Loucy (cell line): ENCODE measurements around the gene ASB2.

ENCODE experiments used
- H2AFZ ChIP-seq: fragments of 200-600 bp; sonication (generic); 2 replicates; pipeline ENCODE4 v1.6.0; 2016; ENCODE audit warnings: antibody characterized with exemption, mild to moderate bottlenecking, low read length, moderate library complexity
- H3F3A ChIP-seq: fragments of 200-600 bp; 2 replicates; pipeline ENCODE4 v1.6.0; 2016; ENCODE audit warnings: antibody characterized with exemption, low read depth, mild to moderate bottlenecking
- H3K27me3 ChIP-seq: fragments of 200-600 bp; sonication (generic); 2 replicates; pipeline ENCODE4 v1.6.1; 2014; ENCODE audit warnings: low read length, mild to moderate bottlenecking; ENCODE audit not compliant: insufficient read depth, poor library complexity, severe bottlenecking
- H3K36me3 ChIP-seq: fragments of 200-600 bp; sonication (generic); 2 replicates; pipeline ENCODE4 v1.6.1; 2016; ENCODE audit warnings: low read length; ENCODE audit not compliant: insufficient read depth
- H3K4me1 ChIP-seq: fragments of 200-600 bp; sonication (generic); 2 replicates; pipeline ENCODE4 v1.5.1; 2014; ENCODE audit warnings: low read length, mild to moderate bottlenecking; ENCODE audit not compliant: insufficient read depth, poor library complexity, severe bottlenecking
- H3K4me2 ChIP-seq: fragments of 200-600 bp; sonication (generic); 2 replicates; pipeline ENCODE4 v1.6.0; 2014; ENCODE audit warnings: antibody characterized with exemption, low read length, low read depth, mild to moderate bottlenecking; ENCODE audit not compliant: poor library complexity, severe bottlenecking
- H3K4me3 ChIP-seq: fragments of 200-600 bp; sonication (generic); 2 replicates; pipeline ENCODE4 v1.5.1; 2014; ENCODE audit warnings: low read length, mild to moderate bottlenecking, mixed read lengths; ENCODE audit not compliant: poor library complexity, severe bottlenecking
- H3K79me2 ChIP-seq: fragments of 200-600 bp; sonication (generic); 2 replicates; pipeline ENCODE4 v1.6.1; 2014; ENCODE audit warnings: low read length; ENCODE audit not compliant: insufficient read depth
- H3K9ac ChIP-seq: fragments of 200-600 bp; sonication (generic); 2 replicates; pipeline ENCODE4 v1.6.0; 2014; ENCODE audit warnings: mild to moderate bottlenecking, low read depth, low read length, moderate library complexity; ENCODE audit not compliant: poor library complexity, severe bottlenecking
- H3K9me2 ChIP-seq: fragments of 200-600 bp; sonication (generic); replicated peaks from 2 replicates; pipeline ENCODE4 v1.6.1; 2016; ENCODE audit warnings: low read depth, low read length, mixed read lengths
- H3K9me3 ChIP-seq: fragments of 200-600 bp; sonication (generic); 2 replicates; pipeline ENCODE4 v1.6.1; 2014; ENCODE audit warnings: mild to moderate bottlenecking, antibody characterized with exemption, low read length, low read depth; ENCODE audit not compliant: insufficient read depth
- H4K20me1 ChIP-seq: fragments of 200-600 bp; sonication (generic); 2 replicates; pipeline ENCODE4 v1.6.0; 2014; ENCODE audit warnings: antibody characterized with exemption, low read length, mild to moderate bottlenecking; ENCODE audit not compliant: insufficient read depth, poor library complexity, severe bottlenecking
- CTCF ChIP-seq: fragments of 200-600 bp; sonication (generic); conservative IDR thresholded peaks from 2 replicates; pipeline ENCODE4 v1.5.1; 2014; ENCODE audit warnings: mild to moderate bottlenecking, antibody characterized with exemption, low read length
- EZH2phosphoT487 ChIP-seq: fragments of 200-600 bp; IDR thresholded peaks from 2 replicates; pipeline ENCODE4 v1.6.1; 2018; ENCODE audit warnings: antibody characterized with exemption, mild to moderate bottlenecking, moderate library complexity, borderline replicate concordance

Gene ASB2

GRCh38 chr14:93893661-93894261 lies 82.6 kb downstream of the ASB2 start:
- H3K4me1 ChIP-seq = no peaks in the 10 kb centered on the region
- no peaks in the 10 kb centered on the region for H3K36me3 ChIP-seq
- no peak overlapping the region for H3K4me2 ChIP-seq
- no peaks in the 10 kb centered on the region for H4K20me1 ChIP-seq
- no peak overlapping the region for H3K4me3 ChIP-seq
- TF ChIP-seq EZH2phosphoT487 = no peak
- TF ChIP-seq CTCF = no peak
- no peaks in the 10 kb centered on the region for H3K27me3 ChIP-seq
- no peaks in the 10 kb centered on the region for H3K79me2 ChIP-seq
- no peaks in the 10 kb centered on the region for H3F3A ChIP-seq
- H2AFZ ChIP-seq = no peak overlapping the region
- no peaks in the 10 kb centered on the region for H3K9me2 ChIP-seq
- no peaks in the 10 kb centered on the region for H3K9me3 ChIP-seq
- no peak overlapping the region for H3K9ac ChIP-seq

- no peaks in the 10 kb centered on the region for H3K27me3 ChIP-seq
- no peaks in the 10 kb centered on the region for H3K4me1 ChIP-seq
- TF ChIP-seq CTCF (peak; percentile 97), EZH2phosphoT487 (no peak)
- no peaks in the 10 kb centered on the region for H3F3A ChIP-seq
- no peak overlapping the region for H3K4me2 ChIP-seq
- H3K79me2 ChIP-seq = no peaks in the 10 kb centered on the region
- no peaks in the 10 kb centered on the region for H3K36me3 ChIP-seq
- no peaks in the 10 kb centered on the region for H4K20me1 ChIP-seq
- no peak overlapping the region for H3K4me3 ChIP-seq
- peak overlapping the region; percentile 84; the same call in 1 of the 2 replicates for H2AFZ ChIP-seq
- no peaks in the 10 kb centered on the region for H3K9me2 ChIP-seq
- H3K9me3 ChIP-seq = no peaks in the 10 kb centered on the region
- no peak overlapping the region for H3K9ac ChIP-seq
These were observed 83.3 kb downstream of the ASB2 start for GRCh38 chr14:93892923-93893558.

GRCh38 chr14:93892505-93892839 lies 83.9 kb downstream of the ASB2 start:
- no peaks in the 10 kb centered on the region for H3K9me3 ChIP-seq
- no peaks in the 10 kb centered on the region for H3K9me2 ChIP-seq
- no peaks in the 10 kb centered on the region for H3K4me1 ChIP-seq
- H3K9ac ChIP-seq = no peak overlapping the region
- no peaks in the 10 kb centered on the region for H3K36me3 ChIP-seq
- no peaks in the 10 kb centered on the region for H3F3A ChIP-seq
- TF ChIP-seq EZH2phosphoT487 (no peak), CTCF (no peak)
- H3K79me2 ChIP-seq = no peaks in the 10 kb centered on the region
- H2AFZ ChIP-seq = peak overlapping the region; percentile 84; the same call in 1 of the 2 replicates
- no peaks in the 10 kb centered on the region for H4K20me1 ChIP-seq
- no peak overlapping the region for H3K4me2 ChIP-seq
- no peaks in the 10 kb centered on the region for H3K27me3 ChIP-seq
- H3K4me3 ChIP-seq = no peak overlapping the region
